Stimulated activated CD4-positive, alpha-beta T cell treated with anti-CD3 and anti-CD28 coated beads, Interleukin-1b, Interleukin-23, amount 100 ng/mL, for 4 hours (primary cell): ENCODE measurements around the gene LIN7A.

Experiments
- DNase-seq, 2 donors: peaks; one replicate each; pipeline ENCODE4 v3.0.0-alpha.2; 2020; ENCODE audit warnings: low read depth in 2 of 2

LIN7A gene

DNA sequence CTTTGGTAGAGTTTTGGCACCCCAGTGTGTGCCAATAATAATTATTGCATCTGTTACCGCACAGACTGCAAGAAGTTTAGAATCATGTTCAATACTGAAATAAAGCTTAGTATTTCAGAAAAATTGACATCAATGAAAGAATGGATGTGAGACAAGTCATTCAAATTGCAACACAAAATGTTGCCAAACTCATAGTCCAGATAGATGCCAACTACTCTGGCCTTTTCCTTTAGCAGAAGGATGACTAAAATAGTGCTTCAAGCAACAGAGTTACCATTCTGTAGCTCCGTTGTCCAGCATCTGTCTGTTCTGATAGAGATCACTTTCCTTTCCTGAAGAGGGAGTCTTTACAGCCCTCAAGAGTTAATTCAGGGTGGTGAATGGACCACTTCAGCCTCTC, 77.5 kb downstream of the LIN7A start:
- no peak for DNase-seq

DNA sequence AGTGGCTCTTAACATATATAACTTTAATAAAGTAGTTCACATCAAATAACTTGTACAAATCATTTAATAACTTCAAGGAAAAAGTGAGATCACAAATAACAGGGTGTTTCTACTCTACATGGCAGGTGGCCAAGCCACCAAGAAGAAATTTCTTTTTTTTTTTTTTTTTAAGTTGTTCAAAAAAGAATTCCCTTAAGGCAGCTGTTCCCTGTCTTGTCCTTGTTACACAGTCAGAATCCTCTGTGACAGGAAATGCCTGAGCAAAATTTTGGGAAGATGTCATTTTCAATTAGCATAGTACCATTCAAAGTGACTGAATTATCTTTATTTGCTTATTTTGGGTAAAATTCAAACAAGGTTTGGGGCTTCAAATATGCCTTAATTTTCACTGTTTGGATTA, 79.4 kb downstream of the LIN7A start:
- no peak for DNase-seq

DNA sequence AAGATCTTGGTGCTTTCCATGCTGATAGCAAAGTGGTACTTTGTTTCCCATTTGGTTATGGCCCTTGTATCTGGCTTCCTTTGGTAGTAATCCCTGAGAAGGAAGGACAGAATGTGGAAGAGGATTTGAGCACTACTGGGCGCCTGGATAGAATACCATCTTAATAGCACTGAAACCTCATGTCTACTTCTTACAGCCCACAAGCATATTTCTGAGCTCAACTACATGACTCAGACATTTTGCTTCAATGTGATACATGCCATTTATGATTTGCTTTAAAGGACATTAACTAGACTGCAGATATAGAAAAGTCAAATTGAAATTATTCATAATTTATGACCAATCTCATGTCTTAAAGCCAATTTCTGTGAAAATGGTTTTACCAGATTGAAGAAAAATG, 80.4 kb downstream of the LIN7A start:
- no peak for DNase-seq

DNA sequence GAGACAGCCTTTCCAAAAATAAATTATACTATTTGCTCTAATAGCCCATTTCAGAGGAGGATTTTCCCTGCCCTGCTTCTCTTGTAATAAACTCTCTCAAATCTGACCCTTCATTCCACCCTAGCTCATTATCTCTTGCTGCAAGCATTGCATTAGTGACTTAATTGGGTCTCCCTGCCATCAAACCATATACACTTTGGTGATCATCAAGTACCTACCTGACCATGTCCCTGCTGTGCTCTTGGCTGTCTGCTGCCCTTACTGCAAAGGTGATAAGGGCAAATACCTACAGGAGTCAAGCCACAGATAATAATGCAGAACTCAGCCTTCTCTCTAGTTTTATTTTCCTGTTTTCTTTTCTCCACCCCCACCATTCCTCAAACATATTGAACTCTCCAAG, 88.4 kb downstream of the LIN7A start:
- DNase-seq, result no peak

DNA sequence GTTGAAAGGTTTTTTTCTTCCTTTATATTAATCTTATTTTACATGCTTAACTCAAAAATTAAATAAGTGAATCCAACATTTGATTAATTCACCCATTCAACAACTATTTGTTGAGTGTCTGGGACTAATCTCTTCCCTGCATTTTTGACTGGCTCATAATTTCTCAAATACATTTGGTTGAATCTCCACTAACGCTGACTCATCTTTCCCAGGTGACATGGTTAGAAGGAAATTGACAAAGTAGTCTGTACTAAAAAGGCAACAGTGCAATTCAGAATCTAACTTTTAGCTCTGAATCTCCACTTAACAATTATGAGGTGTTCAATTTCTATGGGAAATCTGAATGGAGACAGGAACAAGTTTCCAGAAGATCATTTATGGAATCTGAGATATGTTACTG, 88.9 kb downstream of the LIN7A start:
- DNase-seq, result no peak

DNA sequence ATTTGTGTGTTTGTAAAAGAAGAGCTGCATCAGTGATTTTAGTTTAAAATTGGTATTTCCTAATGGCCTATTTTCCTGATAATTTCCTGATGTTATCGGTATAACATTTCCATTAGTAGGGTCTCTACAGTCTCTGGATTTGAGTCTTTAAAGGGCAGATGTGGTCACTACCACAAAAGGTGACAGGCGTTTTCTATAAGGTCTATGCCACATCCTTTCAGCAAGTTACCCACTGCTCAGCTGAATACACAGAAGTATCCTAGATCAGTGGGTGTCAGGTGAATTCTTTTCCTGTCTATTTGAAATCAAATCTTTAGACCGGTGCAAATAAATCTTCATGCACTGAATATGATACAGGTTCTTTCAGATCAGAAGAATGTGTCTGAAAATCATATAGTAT, 90.2 kb downstream of the LIN7A start:
- DNase-seq, result no peak

DNA sequence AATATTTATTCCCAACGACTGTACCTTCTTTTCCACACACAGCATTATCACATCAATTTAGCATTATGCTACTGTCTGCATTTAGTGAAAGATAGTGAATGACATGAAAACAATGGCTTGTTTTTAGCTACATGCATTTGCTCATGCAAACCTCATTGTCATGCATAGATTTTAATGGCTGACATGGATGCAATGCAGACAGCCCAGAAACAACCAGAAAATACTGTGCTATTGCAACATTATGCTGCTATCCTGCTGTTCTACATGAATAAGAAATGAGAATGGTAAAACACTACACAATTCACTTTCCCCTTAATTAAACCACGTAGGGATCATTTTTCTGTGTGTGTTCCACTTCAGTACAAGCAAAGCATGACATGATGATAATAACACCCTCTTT, 90.8 kb downstream of the LIN7A start:
- DNase-seq, result no peak

DNA sequence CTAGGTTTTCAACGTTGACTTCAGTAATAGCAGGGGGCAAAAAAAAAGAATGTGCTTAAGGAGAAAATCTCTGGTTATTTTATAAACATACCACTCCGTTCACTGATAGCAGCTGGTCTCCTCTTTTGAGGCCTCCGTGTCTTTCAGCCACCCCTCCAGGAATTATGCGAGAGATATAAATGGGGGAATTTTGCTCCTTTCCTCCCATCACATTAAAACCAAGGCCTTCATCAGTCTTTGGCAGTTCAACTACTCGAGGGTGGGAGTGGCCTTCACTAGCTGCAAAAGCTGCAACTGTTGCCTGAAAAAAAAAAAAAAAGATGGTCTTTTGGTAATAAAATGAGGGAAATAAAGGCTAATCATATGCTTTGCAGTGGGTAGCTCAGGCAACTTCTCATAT, 92.1 kb downstream of the LIN7A start:
- DNase-seq, result no peak

DNA sequence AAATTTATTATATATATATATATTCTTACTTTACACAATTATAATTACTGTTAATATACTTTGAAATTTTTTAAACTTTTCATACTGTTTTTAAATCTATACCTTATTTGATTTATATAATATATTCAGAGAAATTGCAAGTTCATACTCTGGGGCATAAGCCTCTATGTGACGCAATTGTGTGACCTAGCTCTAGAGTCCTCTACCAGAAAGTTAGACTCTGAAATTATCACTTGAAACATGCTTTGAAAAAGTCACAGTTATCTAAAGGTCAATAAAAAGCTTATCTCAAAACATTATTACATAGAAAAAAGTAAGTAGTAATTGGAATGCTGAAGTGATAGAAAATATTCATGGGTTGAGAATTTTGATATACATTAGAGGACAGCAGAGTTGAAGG, 93.8 kb downstream of the LIN7A start:
- no peak for DNase-seq

DNA sequence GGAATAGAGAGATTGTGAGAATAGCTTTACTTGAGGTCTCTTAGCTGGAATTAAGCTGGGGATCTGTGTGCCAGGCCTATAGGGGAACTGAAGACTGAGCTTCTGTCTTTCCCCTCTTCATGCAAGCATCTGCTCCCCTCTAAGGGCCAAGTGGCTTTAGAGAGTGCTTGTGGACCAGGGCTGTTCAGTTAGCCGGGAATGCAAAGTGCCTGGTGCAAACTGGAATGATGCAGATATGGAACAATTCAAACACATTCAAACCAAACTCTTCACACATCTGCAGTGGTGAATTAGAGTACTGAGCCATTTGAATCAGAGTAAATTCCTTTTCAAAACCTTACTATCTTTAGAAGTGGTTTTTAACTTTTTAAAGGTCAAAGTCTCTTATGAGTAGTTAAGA, 99.0 kb downstream of the LIN7A start:
- DNase-seq, result no peak

DNA sequence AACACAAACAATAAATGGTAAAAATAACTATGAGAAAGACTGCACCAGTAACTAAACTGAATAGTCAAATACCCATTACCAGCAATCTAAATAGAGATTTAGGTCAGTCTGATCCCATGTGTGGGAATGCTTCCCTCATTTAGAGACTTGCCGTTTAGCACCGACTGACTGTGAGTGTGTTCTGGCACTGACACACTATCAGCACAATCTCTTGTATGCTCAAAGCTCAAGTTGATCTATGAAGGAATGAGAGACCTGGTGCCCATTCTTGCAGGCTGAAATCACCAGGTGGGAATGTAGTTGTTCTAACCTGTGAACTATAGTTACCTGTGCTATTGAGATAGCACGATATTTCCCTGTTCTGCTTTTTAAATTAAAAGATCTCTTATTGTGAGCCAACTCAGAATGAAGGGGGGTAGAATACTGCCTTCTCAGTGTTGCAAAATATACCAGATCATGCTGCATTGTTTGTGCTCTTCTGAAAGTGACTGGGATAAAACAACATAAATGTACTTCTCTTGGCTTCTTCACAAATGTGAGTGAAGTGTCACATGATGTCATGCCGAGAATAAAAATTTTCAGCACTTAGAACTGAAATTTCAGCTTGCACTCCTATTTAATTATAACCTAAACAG, 99.6 kb downstream of the LIN7A start:
- DNase-seq, result no peak

DNA sequence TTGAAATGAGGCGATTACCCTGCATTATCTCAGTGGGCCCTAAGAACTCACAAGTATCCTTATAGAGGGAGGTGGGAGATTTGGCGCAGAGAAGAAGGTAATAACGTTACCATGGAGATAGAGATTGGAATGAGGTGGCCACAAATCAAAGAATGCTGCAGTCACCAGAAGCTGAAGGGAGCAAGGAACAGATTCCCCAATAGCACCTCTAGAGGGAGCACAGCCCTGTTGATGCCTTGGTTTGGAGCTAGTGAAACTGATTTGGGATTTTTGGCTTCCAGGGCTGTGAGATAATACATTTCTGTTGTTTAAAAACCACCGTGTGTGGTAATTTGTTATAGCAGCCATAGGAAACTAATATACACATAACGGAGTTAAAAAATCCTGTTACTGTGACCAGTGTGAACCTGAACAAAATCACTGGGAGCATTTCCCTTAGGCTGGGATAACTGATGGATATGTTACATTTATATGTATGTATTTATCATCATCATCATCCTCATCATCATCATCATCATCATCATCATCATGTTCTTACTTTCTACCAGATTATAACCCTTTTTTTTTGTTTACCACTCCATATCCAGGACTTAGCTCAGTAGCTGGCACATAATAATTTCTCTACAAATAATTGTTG, 100.3 kb downstream of the LIN7A start:
- DNase-seq, result no peak

DNA sequence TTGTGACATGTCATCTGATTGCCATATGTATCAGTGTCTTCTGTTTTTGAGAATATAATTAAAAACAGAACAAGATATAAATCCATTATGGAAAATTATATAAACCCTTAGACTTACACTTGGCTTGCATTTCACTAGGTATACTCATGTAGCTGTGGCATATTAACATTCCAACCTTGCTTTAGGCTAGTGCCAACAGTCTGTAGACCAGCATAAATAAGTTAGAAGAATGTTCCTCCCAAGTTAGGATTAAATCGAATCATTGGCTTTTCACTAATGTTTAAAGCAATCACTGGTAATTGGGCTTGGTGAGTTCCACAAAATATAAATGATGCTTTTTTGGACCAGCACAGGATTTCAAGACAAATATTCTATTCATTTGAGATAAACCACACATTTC, 103.0 kb downstream of the LIN7A start:
- no peak for DNase-seq

DNA sequence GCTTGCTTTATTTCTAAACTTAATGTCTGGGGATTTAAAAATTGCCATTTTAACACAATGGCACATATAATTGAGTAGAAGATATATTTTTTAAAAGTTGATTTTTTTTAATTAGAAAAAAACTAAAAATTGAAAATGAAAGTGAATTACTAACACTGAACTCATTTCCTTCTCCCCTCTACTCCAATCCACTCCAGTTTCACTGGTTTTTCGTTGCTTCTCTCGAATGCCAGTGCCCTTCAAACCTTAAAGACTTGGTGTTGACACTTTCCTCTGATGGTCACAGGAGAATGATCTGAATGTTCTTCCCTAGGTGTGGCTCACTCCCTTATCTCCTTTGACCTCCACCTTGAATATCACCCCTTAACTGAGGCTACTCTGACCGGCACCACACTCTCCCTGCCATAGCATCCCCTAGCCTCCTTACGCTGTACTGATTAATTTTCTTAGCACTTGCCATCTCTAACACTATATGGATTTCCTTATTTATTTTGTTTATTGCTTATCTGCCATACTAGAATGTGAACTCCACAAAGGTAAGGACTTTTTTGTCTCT, 107.1 kb downstream of the LIN7A start:
- DNase-seq, result no peak

DNA sequence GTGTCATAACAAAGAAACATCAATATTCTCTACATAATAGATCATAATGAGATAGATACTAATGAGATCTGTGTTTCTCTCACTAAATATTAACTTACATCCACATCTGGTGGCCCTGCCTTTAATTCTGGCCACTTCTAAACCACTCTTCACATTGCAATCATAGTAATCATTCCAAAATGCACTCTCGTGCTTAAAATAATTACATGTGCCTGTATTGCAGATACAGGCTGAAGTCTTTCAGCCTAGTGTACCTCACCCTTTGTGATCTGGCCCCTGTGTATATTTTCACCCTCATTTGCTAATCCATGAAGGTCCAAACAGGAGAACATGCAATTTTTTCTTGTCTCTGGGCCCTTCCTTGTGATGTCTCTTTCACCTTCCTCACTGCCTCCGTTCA, 108.0 kb downstream of the LIN7A start:
- no peak for DNase-seq

DNA sequence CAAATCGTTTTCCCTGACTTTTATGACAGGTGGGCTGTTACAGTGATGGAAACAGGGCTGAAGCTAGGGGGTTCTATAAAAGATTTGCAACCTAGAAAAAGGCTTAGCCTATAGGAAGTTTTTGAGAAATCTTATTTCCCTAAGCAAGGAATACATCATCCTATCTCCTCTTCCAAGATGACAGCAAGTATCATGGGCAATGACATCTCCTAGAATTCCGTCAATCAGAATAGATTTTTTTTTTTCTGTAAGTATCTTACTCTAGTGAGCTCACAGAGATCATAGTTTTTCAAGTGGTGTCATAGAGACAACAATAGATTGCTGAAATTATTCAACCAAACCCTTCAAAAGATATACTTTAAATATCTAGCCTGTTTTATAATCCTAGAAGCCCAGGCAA, 112.2 kb downstream of the LIN7A start:
- DNase-seq, result no peak

DNA sequence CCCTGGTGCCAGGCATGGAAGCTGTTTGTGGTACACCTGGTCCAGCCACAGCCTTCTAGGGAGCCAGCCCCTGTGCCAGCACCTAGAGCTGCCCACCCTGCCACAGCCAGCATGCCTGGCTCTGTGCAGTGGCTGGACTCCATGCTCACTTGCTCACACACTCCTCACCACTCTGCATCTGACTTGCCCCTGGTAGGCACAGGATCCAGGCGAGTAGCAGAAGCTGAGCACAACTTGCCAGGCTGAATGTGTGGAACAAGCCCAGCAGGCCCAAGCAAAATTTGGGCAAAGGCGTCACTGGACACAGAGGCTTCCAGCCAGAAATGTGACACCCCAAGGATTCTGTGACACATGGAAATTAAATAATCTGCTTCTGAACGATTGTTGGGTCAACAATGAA, 114.3 kb downstream of the LIN7A start:
- DNase-seq, result no peak

DNA sequence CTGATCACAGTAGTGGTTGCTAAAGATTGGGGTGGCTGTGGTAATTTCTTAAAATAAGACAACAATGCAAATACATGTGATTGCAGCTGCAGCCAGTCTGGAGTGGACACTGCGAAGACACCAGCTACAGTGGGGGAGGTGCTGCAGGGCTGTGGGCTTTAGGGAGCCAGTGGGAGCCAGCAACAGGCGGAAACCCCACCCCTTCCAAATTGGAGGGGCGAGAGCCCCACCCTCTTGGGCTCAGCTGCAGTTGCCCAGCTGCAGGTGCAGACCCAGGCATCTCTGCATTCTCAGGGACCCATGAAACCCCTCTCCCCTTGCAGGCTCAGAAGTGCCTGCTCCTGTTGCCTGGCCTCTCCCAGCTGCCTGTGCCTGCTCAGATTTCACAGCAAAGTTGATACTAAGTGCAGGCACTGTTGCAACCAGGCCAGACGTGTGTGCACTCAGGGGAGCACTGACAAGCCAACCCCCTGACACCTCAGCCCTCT, 116.2 kb downstream of the LIN7A start:
- DNase-seq, result no peak

DNA sequence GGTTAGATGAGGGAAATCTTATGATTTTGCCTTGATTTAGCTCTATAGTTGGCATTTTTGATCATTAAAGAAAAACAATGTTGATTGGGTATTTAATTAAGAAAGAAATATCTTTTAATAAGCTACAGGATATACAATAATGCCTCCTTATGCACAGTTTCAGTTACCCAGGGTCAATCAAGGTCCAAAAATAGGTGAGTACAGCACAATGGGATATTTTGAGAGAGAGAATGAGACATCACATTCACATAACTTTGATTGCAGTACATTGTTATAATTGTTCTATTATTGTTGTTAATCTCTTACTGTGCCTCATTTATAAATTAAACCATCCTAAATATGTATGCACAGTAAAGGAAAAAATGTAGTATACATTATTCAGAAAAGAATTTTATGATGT, 118.9 kb downstream of the LIN7A start:
- DNase-seq, result no peak

DNA sequence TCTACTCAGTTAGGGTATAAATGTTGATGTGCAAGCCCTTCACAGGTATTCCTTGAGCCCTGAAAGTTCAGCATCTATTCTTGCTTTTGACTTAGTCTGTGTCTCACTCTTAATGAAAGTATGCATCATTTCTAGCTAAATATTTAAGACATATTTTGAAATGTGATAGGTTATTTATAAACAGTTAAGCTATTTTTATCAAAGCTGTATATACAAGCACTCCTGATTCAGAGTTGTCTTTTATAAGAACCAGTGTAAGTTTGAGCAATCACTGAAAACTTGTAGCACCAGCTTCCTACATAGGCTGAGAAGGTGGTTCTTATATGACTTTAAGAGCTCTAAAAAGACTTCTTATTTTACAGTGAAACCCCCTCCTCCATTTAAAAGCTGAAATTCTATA, 122.4 kb downstream of the LIN7A start:
- no peak for DNase-seq

DNA sequence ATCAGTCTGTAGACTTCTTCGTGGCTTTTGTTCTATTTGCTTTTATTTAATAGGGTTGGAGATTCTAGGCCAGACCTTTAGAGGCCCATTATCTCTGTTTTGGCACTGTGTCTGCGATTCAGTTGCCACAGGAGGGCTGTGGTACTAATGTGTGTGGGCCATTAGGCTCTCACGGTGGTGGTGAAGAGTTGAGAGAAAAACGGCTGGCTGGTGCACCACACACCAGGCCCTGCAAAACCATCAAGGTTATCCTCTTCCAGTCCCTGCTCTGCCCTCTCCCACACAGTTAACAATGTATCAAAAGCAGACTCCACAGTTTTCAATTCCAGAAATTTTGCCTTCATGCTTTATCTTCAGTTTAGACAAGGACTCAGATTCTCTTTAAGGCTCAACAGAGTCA, 123.3 kb downstream of the LIN7A start:
- no peak for DNase-seq

DNA sequence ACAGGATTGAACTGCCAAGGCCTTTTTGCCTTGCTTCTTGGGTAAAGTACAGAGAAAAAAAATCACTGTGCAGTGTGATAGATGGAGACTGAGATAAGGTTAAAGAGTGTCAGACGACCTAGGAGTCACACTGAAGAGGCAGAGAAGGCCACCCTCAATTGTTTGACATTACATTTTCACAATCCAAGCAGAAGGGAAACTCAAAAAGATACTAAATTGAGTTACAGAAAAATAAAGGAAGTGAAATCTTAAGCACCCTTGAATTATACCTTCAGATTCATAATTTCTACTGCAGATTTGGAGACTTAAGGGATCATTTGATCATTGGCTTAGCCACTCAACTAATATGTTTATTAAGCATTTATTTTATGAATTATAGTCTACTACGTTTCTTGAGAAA, 123.9 kb downstream of the LIN7A start:
- DNase-seq, result no peak

DNA sequence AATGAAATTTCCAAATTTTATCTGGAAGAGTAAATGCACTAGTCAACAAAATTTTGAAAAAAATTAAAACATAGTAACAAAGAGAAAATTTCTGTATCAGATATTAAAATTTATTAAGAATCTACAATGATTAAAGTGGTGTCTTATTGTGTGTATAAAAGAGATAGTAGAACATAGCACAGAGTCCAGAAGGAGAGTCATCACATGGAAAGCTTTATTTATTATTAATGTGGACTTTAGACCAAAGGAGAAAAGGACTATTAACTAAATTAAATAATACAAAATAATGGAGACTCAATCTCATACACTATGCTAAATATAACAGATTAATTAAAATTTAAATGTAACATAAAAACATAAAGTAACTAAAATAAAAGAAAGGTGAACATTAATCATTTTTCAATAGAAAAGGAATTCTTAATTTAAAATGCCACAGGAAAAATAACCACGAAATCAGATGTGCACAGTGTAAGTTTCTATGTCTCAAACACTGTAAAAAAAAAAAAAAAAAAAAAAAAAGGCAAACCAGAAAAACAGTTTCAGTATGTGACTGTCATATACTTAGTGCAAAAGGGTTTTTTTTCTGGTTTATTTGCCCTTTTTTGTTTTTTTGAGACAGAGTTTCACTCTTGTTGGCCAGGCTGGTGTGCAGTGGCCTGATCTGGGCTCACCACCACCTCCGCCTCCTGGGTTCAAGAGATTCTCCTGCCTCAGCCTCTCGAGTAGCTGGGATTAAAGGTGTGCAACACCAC, 125.6 kb downstream of the LIN7A start:
- DNase-seq, result no peak
